Right lobe of liver (tissue), 4 donors: ENCODE measurements around the gene MYO5B.

ENCODE experiments used
- POLR2A ChIP-seq: fragments of 450-650 bp; IDR thresholded peaks from one replicate; pipeline ENCODE4 v1.6.1; 2017; ENCODE audit warnings: antibody characterized with exemption, mild to moderate bottlenecking
- TF ChIP-seq, protein P1 (sequence below), 4 donors: fragments of 200-600 bp in 3 of 4; fragments of 450-650 bp in 1 of 4; IDR thresholded peaks; one replicate each; pipeline versions ENCODE4 v1.5.1 to v1.8.0; 2016 to 2022; ENCODE audit warnings: antibody characterized with exemption in 4 of 4, mild to moderate bottlenecking in 2 of 4
- donor health status: DM: no; HTN: no; CAD: no.
- donor health status: DM: no; HTN: no; CAD: no.
- donor health status: DM: no; HTN: yes; CAD: no.

GRCh38 chr18:49833814-49834213, 361.1 kb downstream of the MYO5B start:
- no peak for TF ChIP-seq POLR2A
- TF ChIP-seq, protein P1, sequence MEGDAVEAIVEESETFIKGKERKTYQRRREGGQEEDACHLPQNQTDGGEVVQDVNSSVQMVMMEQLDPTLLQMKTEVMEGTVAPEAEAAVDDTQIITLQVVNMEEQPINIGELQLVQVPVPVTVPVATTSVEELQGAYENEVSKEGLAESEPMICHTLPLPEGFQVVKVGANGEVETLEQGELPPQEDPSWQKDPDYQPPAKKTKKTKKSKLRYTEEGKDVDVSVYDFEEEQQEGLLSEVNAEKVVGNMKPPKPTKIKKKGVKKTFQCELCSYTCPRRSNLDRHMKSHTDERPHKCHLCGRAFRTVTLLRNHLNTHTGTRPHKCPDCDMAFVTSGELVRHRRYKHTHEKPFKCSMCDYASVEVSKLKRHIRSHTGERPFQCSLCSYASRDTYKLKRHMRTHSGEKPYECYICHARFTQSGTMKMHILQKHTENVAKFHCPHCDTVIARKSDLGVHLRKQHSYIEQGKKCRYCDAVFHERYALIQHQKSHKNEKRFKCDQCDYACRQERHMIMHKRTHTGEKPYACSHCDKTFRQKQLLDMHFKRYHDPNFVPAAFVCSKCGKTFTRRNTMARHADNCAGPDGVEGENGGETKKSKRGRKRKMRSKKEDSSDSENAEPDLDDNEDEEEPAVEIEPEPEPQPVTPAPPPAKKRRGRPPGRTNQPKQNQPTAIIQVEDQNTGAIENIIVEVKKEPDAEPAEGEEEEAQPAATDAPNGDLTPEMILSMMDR (IDR thresholded peaks at IDR 0.05): no peak
